MM.1S (cell line): ENCODE data around the gene COL25A1.

Experiments
- DNase-seq: peaks from one replicate; pipeline ENCODE4 v3.0.0-alpha.2; 2015
- H2AFZ ChIP-seq: fragments of 300-600 bp; sonication (generic); 2 replicates; pipeline ENCODE4 v1.6.0; 2016; ENCODE audit warnings: antibody characterized with exemption, low read length
- H3F3A ChIP-seq: fragments of 300-600 bp; sonication (generic); 2 replicates; pipeline ENCODE4 v1.6.1; 2016; ENCODE audit warnings: mild to moderate bottlenecking, antibody characterized with exemption, low read length, moderate library complexity, mixed read lengths; ENCODE audit not compliant: insufficient read depth
- H3K27ac ChIP-seq: fragments of 300-600 bp; sonication (generic); 2 replicates; pipeline ENCODE4 v1.5.1; 2016; ENCODE audit warnings: mild to moderate bottlenecking, low read length
- H3K27me3 ChIP-seq: fragments of 300-600 bp; sonication (generic); replicated peaks from 2 replicates; pipeline ENCODE4 v1.6.0; 2016; ENCODE audit warnings: low read length; ENCODE audit not compliant: insufficient read depth
- H3K36me3 ChIP-seq: fragments of 300-600 bp; sonication (generic); replicated peaks from 2 replicates; pipeline ENCODE4 v1.6.1; 2016; ENCODE audit warnings: mild to moderate bottlenecking, low read length, mixed read lengths; ENCODE audit not compliant: insufficient read depth
- H3K4me1 ChIP-seq: fragments of 300-600 bp; sonication (generic); 2 replicates; pipeline ENCODE4 v1.6.1; 2016; ENCODE audit warnings: low read length, mixed read lengths
- H3K4me2 ChIP-seq: fragments of 300-600 bp; sonication (generic); 2 replicates; pipeline ENCODE4 v1.6.0; 2016; ENCODE audit warnings: low read depth, low read length
- H3K4me3 ChIP-seq: fragments of 300-600 bp; sonication (generic); 2 replicates; pipeline ENCODE4 v1.5.1; 2016; ENCODE audit warnings: low read length, mixed read lengths
- H3K79me2 ChIP-seq: fragments of 300-600 bp; sonication (generic); 2 replicates; pipeline ENCODE4 v1.6.1; 2016; ENCODE audit warnings: mixed run types, low read length, mixed read lengths
- H3K9ac ChIP-seq: fragments of 300-600 bp; sonication (generic); 2 replicates; pipeline ENCODE4 v1.6.1; 2016; ENCODE audit warnings: low read length, mixed read lengths
- H3K9me2 ChIP-seq: fragments of 300-600 bp; sonication (generic); replicated peaks from 2 replicates; pipeline ENCODE4 v1.6.1; 2016; ENCODE audit warnings: mild to moderate bottlenecking, low read length, mixed read lengths; ENCODE audit not compliant: insufficient read depth
- H3K9me3 ChIP-seq: fragments of 300-600 bp; sonication (generic); replicated peaks from 2 replicates; pipeline ENCODE4 v1.6.1; 2016; ENCODE audit warnings: mild to moderate bottlenecking, low read length, mixed read lengths; ENCODE audit not compliant: insufficient read depth
- H4K20me1 ChIP-seq: fragments of 300-600 bp; sonication (generic); 2 replicates; pipeline ENCODE4 v1.6.1; 2016; ENCODE audit warnings: mild to moderate bottlenecking, low read length, moderate library complexity, mixed read lengths; ENCODE audit not compliant: insufficient read depth
- EZH2 ChIP-seq: fragments of 300-600 bp; sonication (generic); optimal IDR thresholded peaks from 2 replicates; pipeline ENCODE3; 2017; ENCODE audit warnings: low read depth, mild to moderate bottlenecking, antibody characterized with exemption, low read length, mixed read lengths
- EZH2phosphoT487 ChIP-seq: fragments of 300-600 bp; sonication (generic); IDR thresholded peaks from 2 replicates; pipeline ENCODE4 v1.6.1; 2018; ENCODE audit warnings: antibody characterized with exemption, low read length
- TF ChIP-seq, protein P1 (sequence below): fragments of 300-600 bp; sonication (generic); IDR thresholded peaks from 2 replicates; pipeline ENCODE4 v1.5.1; 2016; ENCODE audit warnings: antibody characterized with exemption, low read length, mixed read lengths

Gene COL25A1

GRCh38 chr4:108930186-108930585, 372.3 kb downstream of the COL25A1 start:
- Histone ChIP-seq H3K79me2 (no peaks in the 10 kb centered on the region), H3K4me2 (no peak overlapping the region), H3K27me3 (no peaks in the 10 kb centered on the region), H3K27ac (no peak overlapping the region), H4K20me1 (no peaks in the 10 kb centered on the region), H2AFZ (no peak overlapping the region), H3K9ac (no peak overlapping the region), H3K9me2 (no peaks in the 10 kb centered on the region), H3K4me3 (no peak overlapping the region), H3K4me1 (no peaks in the 10 kb centered on the region), H3F3A (no peaks in the 10 kb centered on the region), H3K9me3 (no peaks in the 10 kb centered on the region), H3K36me3 (no peaks in the 10 kb centered on the region)
- no peak for TF ChIP-seq EZH2
- TF ChIP-seq EZH2phosphoT487: no peak
- TF ChIP-seq, protein P1, sequence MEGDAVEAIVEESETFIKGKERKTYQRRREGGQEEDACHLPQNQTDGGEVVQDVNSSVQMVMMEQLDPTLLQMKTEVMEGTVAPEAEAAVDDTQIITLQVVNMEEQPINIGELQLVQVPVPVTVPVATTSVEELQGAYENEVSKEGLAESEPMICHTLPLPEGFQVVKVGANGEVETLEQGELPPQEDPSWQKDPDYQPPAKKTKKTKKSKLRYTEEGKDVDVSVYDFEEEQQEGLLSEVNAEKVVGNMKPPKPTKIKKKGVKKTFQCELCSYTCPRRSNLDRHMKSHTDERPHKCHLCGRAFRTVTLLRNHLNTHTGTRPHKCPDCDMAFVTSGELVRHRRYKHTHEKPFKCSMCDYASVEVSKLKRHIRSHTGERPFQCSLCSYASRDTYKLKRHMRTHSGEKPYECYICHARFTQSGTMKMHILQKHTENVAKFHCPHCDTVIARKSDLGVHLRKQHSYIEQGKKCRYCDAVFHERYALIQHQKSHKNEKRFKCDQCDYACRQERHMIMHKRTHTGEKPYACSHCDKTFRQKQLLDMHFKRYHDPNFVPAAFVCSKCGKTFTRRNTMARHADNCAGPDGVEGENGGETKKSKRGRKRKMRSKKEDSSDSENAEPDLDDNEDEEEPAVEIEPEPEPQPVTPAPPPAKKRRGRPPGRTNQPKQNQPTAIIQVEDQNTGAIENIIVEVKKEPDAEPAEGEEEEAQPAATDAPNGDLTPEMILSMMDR: no peak
- no peak for DNase-seq

DNA sequence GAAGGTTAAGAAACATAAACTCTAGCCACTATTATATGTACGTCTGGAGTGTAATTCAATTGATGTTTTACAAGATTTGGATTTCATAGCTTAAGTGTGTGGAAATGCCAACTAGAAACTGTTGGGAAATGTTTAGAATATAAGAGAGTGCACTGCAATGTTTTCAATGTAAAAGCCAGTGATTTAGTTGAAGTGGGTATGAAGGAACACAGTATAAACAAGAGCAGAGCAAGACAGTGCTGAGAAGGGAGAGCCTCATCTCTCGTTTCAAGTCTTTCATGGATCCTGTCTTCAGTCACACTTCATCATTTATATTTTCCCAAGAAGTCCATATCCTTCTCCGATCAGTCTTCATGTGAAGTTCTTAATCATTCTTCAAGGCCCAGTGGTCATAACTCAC, 375.7 kb downstream of the COL25A1 start:
- Histone ChIP-seq H3K9ac (no peak overlapping the region), H3K4me2 (no peak overlapping the region), H3K4me3 (no peak overlapping the region), H3K36me3 (no peaks in the 10 kb centered on the region), H3F3A (no peaks in the 10 kb centered on the region), H3K79me2 (no peaks in the 10 kb centered on the region), H4K20me1 (no peaks in the 10 kb centered on the region), H3K4me1 (no peaks in the 10 kb centered on the region), H3K27me3 (no peaks in the 10 kb centered on the region), H3K9me2 (no peaks in the 10 kb centered on the region), H2AFZ (no peak overlapping the region), H3K27ac (no peak overlapping the region), H3K9me3 (no peaks in the 10 kb centered on the region)
- DNase-seq: no peak
- TF ChIP-seq EZH2phosphoT487: no peak
- no peak for TF ChIP-seq EZH2
- TF ChIP-seq, protein P1: no peak

GRCh38 chr4:108926061-108926460, 376.4 kb downstream of the COL25A1 start:
- Histone ChIP-seq H3K9ac (no peak overlapping the region), H3F3A (no peaks in the 10 kb centered on the region), H3K27ac (no peak overlapping the region), H3K9me2 (no peaks in the 10 kb centered on the region), H3K9me3 (no peaks in the 10 kb centered on the region), H3K27me3 (no peaks in the 10 kb centered on the region), H3K36me3 (no peaks in the 10 kb centered on the region), H3K4me2 (no peak overlapping the region), H3K4me1 (peaks cover under 1% of the 10 kb centered on the region; the same call in 1 of the 2 replicates), H4K20me1 (no peaks in the 10 kb centered on the region), H3K79me2 (no peaks in the 10 kb centered on the region), H2AFZ (no peak overlapping the region), H3K4me3 (no peak overlapping the region)
- TF ChIP-seq EZH2: no peak
- TF ChIP-seq, protein P1: no peak
- no peak for TF ChIP-seq EZH2phosphoT487
- DNase-seq: no peak
